CD4-positive, alpha-beta T cell treated with Interleukin-15 for 1 hour (primary cell): ENCODE data around the gene MBD3L1.

ENCODE experiments used
- DNase-seq: peaks from one replicate; pipeline ENCODE4 v3.0.0-alpha.2; 2020

MBD3L1 gene

GRCh38 chr19:8881512-8881911 is 49.3 kb downstream of the MBD3L1 start:
- DNase-seq: no peak

GRCh38 chr19:8884416-8884815 is 52.2 kb downstream of the MBD3L1 start:
- DNase-seq: no peak

- DNase-seq: no peak
These were observed 55.2 kb downstream of the MBD3L1 start for GRCh38 chr19:8887364-8887763.

- no peak for DNase-seq
These were observed 58.1 kb downstream of the MBD3L1 start for GRCh38 chr19:8890260-8890659.
